Prostate gland (tissue), 2 donors: ENCODE data around the gene S100A5.

Source experiments
- POLR2AphosphoS5 ChIP-seq: sonication (generic); formaldehyde crosslinking; IDR thresholded peaks from one replicate; pipeline ENCODE4 v1.6.1; 2017; ENCODE audit warnings: antibody characterized with exemption
- TF ChIP-seq, protein P1 (sequence below), 4 experiments: fragments of 200-600 bp in 2 of 4; fragments of 450-650 bp in 2 of 4; sonication (generic) in 2 of 4; IDR thresholded peaks; 1 replicate in 3 of 4; 2 replicates in 1 of 4; pipeline ENCODE4 v1.5.1; 2016 to 2019; ENCODE audit warnings: antibody characterized with exemption in 4 of 4, mild to moderate bottlenecking in 2 of 4, moderate library complexity in 2 of 4

DNA sequence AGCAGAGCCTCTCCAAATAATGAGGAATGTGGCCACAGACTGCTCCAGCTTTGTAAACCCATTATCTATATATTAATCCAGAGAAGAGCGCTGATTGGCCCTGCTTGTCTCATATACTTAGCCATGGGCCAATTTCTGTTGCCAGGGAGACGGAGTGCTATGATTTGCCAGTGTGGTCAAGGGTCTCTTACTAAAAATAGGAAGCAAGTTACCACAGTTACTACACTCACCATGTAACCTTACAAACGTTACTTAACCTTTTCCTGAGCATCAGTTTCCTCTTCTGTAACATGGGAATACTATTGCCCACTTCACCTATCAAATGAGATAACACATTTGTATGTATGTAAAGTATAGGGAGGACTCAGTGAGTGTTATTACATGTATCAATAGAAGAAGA is 32.6 kb upstream of the S100A5 start:
- TF ChIP-seq, protein P1, sequence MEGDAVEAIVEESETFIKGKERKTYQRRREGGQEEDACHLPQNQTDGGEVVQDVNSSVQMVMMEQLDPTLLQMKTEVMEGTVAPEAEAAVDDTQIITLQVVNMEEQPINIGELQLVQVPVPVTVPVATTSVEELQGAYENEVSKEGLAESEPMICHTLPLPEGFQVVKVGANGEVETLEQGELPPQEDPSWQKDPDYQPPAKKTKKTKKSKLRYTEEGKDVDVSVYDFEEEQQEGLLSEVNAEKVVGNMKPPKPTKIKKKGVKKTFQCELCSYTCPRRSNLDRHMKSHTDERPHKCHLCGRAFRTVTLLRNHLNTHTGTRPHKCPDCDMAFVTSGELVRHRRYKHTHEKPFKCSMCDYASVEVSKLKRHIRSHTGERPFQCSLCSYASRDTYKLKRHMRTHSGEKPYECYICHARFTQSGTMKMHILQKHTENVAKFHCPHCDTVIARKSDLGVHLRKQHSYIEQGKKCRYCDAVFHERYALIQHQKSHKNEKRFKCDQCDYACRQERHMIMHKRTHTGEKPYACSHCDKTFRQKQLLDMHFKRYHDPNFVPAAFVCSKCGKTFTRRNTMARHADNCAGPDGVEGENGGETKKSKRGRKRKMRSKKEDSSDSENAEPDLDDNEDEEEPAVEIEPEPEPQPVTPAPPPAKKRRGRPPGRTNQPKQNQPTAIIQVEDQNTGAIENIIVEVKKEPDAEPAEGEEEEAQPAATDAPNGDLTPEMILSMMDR (IDR thresholded peaks at IDR 0.05) = no peak
- TF ChIP-seq POLR2AphosphoS5 = no peak
